Adipocyte (in vitro differentiated cells): ENCODE results near the gene MLPH.

Source experiments
- DNase-seq: peaks from one replicate; pipeline ENCODE4 v3.0.0-alpha.2; 2015; ENCODE audit warnings: low read depth
- H3K27me3 ChIP-seq: replicated peaks from 2 replicates; pipeline ENCODE4 v1.7.0; 2013; ENCODE audit warnings: mild to moderate bottlenecking, low read length, moderate library complexity; ENCODE audit not compliant: control insufficient read depth, insufficient read depth
- H3K36me3 ChIP-seq: 2 replicates; pipeline ENCODE4 v1.7.0; 2013; ENCODE audit warnings: low read length, mild to moderate bottlenecking, moderate library complexity; ENCODE audit not compliant: control insufficient read depth, insufficient read depth, severe bottlenecking
- H3K4me1 ChIP-seq: 2 replicates; pipeline ENCODE4 v1.7.0; 2013; ENCODE audit warnings: mild to moderate bottlenecking, low read length, moderate library complexity; ENCODE audit not compliant: control insufficient read depth, insufficient read depth
- H3K4me3 ChIP-seq: 2 replicates; pipeline ENCODE4 v1.7.0; 2013; ENCODE audit warnings: mild to moderate bottlenecking, low read length, moderate library complexity
- H3K9ac ChIP-seq: 2 replicates; pipeline ENCODE4 v1.7.0; 2013; ENCODE audit warnings: mild to moderate bottlenecking, low read length, moderate library complexity
- H3K9me3 ChIP-seq: 2 replicates; pipeline ENCODE4 v1.7.0; 2013; ENCODE audit warnings: mild to moderate bottlenecking, low read length, moderate library complexity; ENCODE audit not compliant: control insufficient read depth

MLPH gene

GRCh38 chr2:237567276-237568029 lies 80.4 kb downstream of the MLPH start:
- no peaks in the 10 kb centered on the region for H3K9me3 ChIP-seq
- H3K9ac ChIP-seq = no peak overlapping the region
- no peaks in the 10 kb centered on the region for H3K36me3 ChIP-seq
- no peak for DNase-seq
- H3K4me1 ChIP-seq = peaks cover 4% of the 10 kb centered on the region
- H3K4me3 ChIP-seq = no peak overlapping the region
- H3K27me3 ChIP-seq = peaks cover 31% of the 10 kb centered on the region

DNA sequence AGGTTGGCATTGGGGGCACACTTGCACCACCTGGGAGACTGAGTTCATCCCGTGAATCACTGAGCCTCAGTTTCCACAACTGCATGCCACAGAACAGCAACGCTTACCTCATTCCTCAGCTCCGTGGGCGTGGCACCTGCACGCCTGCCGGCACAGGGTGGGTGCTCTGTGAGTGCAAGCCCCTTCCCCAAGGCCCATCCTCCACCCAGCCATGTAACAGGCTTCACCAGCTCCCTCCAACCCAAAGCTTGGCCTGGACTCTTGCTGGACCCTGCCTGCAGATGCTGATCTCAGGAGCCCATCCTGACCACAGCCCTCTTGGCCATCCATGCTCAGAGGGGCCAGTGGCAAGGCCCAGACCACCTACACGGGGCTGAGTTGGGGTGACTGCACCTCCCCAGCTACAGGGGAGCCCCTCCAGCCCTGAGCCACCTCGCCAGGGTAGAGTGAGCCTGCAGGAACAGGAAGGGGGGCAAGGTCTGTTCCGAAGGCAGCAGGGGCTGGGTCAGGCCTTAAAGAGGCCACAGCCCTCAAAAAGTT lies 81.1 kb downstream of the MLPH start:
- Histone ChIP-seq H3K9me3 (no peaks in the 10 kb centered on the region), H3K36me3 (no peaks in the 10 kb centered on the region), H3K9ac (no peak overlapping the region), H3K4me3 (no peak overlapping the region), H3K27me3 (peaks cover 29% of the 10 kb centered on the region), H3K4me1 (peaks cover 7% of the 10 kb centered on the region)
- no peak for DNase-seq

DNA sequence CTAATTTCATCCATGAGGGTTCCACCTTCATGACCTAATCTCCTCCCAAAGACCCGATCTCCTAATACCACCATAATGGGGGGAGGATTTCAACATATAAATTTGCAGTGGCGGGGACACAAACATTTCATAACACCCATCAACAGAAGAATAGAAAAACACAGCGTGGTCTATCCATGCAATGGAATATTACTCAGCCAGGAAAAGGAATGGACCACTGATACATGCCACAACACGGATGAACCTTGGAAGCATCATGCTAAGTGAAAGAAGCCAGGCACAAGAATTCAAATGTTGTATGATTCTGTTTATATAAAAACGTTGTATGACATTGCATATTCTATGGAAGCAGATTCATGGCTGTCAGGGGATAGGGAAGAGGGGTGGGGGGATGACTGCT lies 82.0 kb downstream of the MLPH start:
- Histone ChIP-seq H3K4me3 (no peak overlapping the region), H3K27me3 (peaks cover 22% of the 10 kb centered on the region), H3K4me1 (peaks cover 7% of the 10 kb centered on the region), H3K9ac (no peak overlapping the region), H3K36me3 (no peaks in the 10 kb centered on the region), H3K9me3 (no peaks in the 10 kb centered on the region)
- no peak for DNase-seq

DNA sequence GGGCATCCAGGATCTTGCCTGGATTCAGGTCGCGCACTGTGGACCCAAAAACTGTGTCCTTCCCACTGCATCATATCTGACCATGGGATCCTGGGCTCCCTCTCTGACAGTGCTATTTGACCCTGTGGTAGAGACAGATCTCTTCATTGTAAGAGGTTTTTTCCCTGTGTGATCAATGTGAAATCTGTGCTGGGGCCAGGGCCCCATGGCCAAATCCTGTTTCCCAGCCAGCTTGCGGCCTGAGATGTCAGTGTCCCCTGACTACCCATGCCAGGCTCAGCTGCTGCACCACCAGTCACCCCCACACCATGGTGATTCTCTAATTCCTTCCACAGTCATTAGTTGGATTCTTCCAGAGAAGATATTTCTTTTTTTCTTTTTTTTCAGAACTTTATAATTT lies 82.8 kb downstream of the MLPH start:
- peaks cover 18% of the 10 kb centered on the region for H3K27me3 ChIP-seq
- no peak overlapping the region for H3K4me3 ChIP-seq
- peaks cover 7% of the 10 kb centered on the region for H3K4me1 ChIP-seq
- no peaks in the 10 kb centered on the region for H3K9me3 ChIP-seq
- no peak overlapping the region for H3K9ac ChIP-seq
- DNase-seq = no peak
- H3K36me3 ChIP-seq = no peaks in the 10 kb centered on the region

GRCh38 chr2:237570776-237571335 lies 83.8 kb downstream of the MLPH start:
- H3K9ac ChIP-seq = no peak overlapping the region
- no peak overlapping the region for H3K4me3 ChIP-seq
- H3K4me1 ChIP-seq = peaks cover 7% of the 10 kb centered on the region
- H3K36me3 ChIP-seq = no peaks in the 10 kb centered on the region
- peaks cover 18% of the 10 kb centered on the region for H3K27me3 ChIP-seq
- no peaks in the 10 kb centered on the region for H3K9me3 ChIP-seq
- DNase-seq = no peak

DNA sequence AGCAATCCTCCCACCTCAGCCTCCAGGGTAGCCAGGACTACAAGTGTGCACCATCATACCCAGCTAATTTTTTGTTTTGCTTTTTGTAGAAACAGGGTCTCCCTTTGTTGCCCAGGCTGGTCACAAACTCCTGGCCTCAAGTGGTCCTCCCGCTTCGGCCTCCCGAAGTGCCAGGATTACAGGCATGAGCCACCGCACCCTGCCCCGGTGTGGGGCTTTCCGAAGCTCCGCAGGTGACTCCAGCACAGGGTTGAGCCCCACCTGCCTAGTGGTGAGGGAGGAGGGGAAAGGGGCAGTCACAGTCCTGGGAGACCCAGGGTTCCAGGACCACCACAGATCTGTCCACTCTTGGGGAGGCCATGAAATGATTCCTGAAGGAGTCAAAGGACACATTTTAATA lies 84.5 kb downstream of the MLPH start:
- Histone ChIP-seq H3K4me3 (no peak overlapping the region), H3K27me3 (peaks cover 22% of the 10 kb centered on the region), H3K9me3 (no peaks in the 10 kb centered on the region), H3K4me1 (peaks cover 7% of the 10 kb centered on the region), H3K36me3 (no peaks in the 10 kb centered on the region), H3K9ac (peak overlapping the region; percentile 52)
- DNase-seq = no peak

- DNase-seq = peak; percentile 97
- peaks cover 7% of the 10 kb centered on the region for H3K4me1 ChIP-seq
- H3K4me3 ChIP-seq = peak overlapping the region; percentile 15
- peaks cover 19% of the 10 kb centered on the region for H3K27me3 ChIP-seq
- H3K9me3 ChIP-seq = no peaks in the 10 kb centered on the region
- no peaks in the 10 kb centered on the region for H3K36me3 ChIP-seq
- H3K9ac ChIP-seq = peak overlapping the region; percentile 52
Measured at GRCh38 chr2:237572021-237572741, 85.1 kb downstream of the MLPH start.

- peaks cover 7% of the 10 kb centered on the region for H3K4me1 ChIP-seq
- DNase-seq = no peak
- H3K4me3 ChIP-seq = no peak overlapping the region
- H3K9ac ChIP-seq = peak overlapping the region; percentile 52
- H3K36me3 ChIP-seq = no peaks in the 10 kb centered on the region
- H3K27me3 ChIP-seq = peaks cover 21% of the 10 kb centered on the region
- no peaks in the 10 kb centered on the region for H3K9me3 ChIP-seq
Measured at GRCh38 chr2:237572742-237573101, 85.7 kb downstream of the MLPH start.

GRCh38 chr2:237573721-237574415 lies 86.8 kb downstream of the MLPH start:
- Histone ChIP-seq H3K9ac (no peak overlapping the region), H3K36me3 (no peaks in the 10 kb centered on the region), H3K27me3 (peaks cover 21% of the 10 kb centered on the region), H3K4me1 (peaks cover 7% of the 10 kb centered on the region), H3K9me3 (no peaks in the 10 kb centered on the region), H3K4me3 (no peak overlapping the region)
- no peak for DNase-seq

DNA sequence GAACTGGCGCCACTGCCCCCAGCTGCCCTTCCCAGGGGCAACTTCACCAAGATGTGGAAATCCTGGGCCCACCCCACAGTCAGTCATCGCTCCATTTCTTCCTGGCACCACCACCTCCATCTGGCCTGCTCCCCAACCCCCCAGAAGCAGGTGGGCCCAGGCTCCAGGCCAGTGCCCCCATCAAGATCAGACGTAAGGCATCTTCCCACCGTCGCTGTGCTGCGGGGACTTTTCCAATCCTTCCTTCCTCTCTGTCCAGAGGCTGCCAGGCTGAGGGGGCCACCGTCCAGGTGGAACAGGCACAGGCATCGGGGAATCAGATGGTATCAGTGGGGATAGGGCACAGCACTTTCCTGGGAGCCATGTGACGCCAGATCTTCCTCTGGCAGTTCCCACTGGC lies 87.4 kb downstream of the MLPH start:
- Histone ChIP-seq H3K4me1 (peaks cover 7% of the 10 kb centered on the region), H3K27me3 (peaks cover 21% of the 10 kb centered on the region), H3K4me3 (no peak overlapping the region), H3K9me3 (no peaks in the 10 kb centered on the region), H3K9ac (no peak overlapping the region), H3K36me3 (no peaks in the 10 kb centered on the region)
- DNase-seq = no peak
